Measurements from ENCODE around the gene VAV2. TPM values are rescaled to one million over a fixed set of nuclear protein-coding genes. Genes with fewer than 3 reads are reported as not detected.

Gene VAV2
- total RNA-seq, 1 experiment from 2014 or later = 12.5 TPM

DNA sequence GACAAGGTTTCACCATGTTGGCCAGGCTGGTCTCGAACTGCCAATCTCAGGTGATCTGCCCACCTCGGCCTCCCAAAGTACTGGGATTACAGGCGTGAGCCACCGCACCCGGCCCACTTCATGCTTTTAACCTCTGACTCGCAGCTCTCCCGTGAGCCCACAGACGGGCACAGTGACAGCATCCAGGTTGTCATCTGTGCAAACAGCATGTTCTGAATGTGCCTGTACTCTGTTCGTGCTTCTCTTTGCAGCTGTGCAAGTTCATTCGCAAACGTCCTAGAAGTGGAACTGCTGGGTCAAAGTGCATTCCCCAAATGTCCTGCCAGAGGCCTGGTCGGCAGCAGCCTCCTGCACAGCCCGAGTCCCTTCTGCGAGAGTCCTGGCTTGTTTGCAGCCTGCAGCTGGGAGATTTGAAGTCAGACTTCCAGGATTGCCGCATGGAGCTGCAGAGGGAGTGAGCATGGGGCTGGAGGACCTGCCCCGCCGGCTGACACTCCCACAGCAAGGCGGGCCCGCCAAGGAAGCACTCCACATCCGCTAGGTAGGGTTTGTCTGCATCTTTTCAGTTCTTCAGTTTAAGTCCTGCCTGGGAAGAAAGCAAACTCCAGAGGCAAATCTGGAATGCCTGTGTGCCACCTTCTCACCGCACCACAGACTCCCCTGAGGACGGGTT is 36.6 kb upstream of the VAV2 start:
- DNase-seq (ENCODE audit: low read depth) = no peak

GRCh38 chr9:134028076-134028475 is 36.0 kb upstream of the VAV2 start:
- no peak for DNase-seq (ENCODE audit: low read depth)

- DNase-seq (ENCODE audit: low read depth) = no peak
Measured at GRCh38 chr9:134027561-134027960, 35.4 kb upstream of the VAV2 start.

DNA sequence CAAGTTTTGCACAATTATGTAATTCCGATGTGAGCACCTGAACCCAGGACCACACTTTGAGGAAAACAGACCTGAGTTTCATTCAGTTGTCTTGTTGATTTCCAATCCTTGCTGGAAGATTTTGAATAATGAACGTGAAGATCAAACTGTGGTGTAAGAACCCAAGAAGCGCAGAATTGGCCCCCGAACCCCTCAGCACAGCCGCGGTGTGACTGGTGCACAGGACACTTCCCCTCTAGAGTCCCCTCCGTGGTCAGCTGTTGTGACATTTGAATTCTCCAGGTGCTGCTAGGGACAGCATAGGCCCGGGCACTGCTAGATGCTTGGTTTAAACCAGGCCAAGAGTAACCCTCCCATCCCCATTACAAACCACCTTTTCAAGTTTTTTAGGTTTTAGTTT is 34.9 kb upstream of the VAV2 start:
- DNase-seq (ENCODE audit: low read depth) = no peak

- no peak for DNase-seq (ENCODE audit: low read depth)
Measured at GRCh38 chr9:134026581-134026980, 34.5 kb upstream of the VAV2 start.

- DNase-seq (ENCODE audit: low read depth) = peak; percentile 38
Measured at GRCh38 chr9:134025606-134026541, 33.8 kb upstream of the VAV2 start.

DNA sequence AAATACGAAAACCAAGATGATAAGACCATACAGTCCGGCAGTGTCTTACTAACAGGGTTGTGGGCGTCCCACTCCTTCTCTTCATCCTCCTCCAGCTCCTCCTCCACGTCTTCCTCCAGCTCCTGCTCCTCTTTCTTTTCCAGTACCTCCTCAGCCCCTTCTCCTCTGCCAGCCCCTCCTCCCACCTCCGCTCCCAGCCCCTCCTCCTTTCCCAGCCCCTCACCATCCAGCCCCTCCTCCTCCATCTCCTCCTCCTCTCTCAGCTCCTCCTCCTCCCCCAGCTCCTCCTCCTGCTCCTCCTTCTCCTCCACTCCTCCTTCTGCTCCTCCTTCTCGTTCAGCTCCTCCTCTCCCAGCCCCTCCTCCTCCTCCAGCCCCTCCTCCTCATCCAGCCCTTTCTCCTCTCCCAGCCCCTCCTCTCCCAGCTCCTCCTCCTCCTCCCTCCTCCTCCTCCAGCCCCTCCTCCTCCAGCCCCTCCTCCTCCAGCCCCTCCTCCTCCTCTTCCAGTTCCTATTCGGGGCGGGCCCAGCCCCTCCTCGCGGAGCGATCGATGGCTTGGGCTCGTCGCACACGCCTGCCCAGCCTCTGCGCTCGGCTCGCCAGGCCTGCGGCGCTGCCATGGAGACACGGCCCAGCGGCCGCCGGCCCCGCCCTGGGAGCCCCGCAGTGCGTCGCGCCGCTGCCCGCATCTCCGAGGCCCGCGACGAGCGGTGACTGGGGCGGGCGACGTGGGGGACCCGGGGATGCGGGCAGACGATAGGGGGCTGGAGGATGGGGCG is 32.9 kb upstream of the VAV2 start, which contains the start of gene BRD3OS:
Gene BRD3OS (plus strand): TSS at position 654 of the 778 bp plus-strand sequence. CDS start 1,267 bp downstream, outside the sequence.
- DNase-seq (ENCODE audit: low read depth) = peak; percentile 95

GRCh38 chr9:134024214-134024792 is 32.2 kb upstream of the VAV2 start:
- no peak for DNase-seq (ENCODE audit: low read depth)

- no peak for DNase-seq (ENCODE audit: low read depth)
Measured at GRCh38 chr9:134014946-134015345, 22.8 kb upstream of the VAV2 start.

DNA sequence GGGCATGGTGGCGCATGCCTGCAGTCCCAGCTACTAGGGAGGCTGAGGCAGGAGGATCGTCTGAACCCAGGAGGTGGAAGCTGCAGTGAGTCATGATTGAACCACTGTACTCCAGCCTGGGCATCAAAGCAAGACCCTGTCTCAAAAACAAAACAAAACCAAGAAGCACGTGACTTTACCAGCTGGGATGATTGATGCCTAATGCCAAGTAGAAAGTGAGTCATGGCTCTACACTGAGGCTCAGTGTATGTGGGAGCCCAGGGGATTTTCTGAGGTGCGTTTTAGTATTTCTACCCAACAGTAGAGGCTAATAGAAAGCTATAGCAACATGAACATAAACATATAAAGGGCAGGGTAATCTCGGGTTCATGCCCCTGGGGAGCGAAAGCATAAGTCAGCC is 19.3 kb upstream of the VAV2 start:
- DNase-seq (ENCODE audit: low read depth) = peak; percentile 15

DNA sequence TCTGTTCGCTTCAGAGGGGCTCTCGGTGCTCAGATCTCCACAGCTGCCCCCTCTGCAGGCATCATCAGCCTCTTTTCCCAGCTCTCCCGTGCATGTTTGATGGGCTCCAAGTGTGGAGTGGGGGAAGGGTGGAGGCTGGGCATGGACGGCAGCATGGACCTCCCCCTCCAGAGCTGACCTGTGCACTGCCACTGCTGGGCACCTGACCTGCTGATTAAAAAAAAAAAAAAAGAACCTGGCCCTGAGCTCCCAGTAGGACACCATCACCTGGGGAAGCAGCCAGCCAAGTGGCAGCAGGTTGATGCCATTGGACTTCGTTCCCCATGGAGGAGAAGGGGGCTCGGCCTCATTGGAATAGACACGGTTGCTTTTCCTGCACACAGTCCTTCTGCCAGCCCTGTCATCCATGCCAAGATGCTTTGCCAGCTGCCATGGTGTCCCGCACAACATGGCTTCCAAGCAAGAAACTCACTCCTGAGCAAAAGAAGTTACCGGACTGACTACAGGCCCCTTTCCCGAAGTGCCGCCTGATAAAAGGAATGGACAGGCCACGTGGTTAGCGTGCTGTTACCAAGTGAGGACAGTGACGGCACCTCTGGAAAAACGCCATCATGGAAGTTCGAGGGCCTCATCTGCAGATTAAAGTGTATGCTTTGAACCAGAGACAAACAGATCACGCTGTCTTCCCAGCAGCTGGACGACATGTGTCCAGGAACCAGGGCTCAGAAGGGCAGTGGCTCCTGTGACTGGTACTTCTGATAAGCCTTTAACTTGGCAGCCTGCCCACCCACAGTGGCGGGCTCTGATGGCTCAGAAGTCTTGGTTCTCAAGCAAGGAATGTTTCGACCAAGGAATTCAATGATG is 18.4 kb upstream of the VAV2 start:
- no peak for DNase-seq (ENCODE audit: low read depth)

DNA sequence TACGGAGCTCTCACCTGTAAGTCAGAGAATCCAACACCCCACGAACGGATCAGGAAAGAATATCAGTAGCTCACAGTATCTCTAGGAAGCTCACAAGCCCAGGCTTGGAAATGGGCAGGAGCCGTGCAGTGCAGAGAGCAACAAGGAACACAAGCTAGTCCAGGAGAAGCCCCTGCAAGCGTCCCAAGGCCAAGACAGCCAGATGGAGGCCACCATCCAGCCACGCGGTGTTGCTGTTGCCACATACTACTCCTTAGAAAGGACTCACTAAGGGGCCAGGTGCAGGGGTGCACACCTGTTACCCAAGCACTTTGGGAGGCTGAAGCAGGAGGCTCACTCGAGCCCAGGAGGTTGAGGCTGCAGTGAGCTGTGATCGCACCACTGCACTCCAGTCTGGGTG is 15.4 kb upstream of the VAV2 start:
- DNase-seq (ENCODE audit: low read depth) = no peak

DNA sequence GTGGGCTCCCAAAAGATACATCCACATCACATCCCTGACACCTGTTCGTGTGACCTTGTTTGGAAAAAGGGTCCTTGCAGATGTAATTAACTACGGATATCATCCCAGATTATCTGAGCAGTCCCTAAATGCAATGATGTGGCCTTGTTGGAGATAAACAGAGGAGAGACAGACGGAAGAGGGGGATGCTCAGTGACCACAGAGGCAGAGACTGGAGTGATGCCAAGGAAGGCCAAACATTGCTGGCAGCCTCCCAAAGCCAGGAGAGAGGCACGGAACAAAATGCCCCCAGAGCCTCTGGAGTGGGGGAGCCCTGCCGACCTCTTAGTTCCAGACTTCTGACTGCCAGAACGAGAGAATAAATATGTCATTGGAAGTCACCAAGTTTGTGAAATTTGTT is 15.0 kb upstream of the VAV2 start:
- no peak for DNase-seq (ENCODE audit: low read depth)

DNA sequence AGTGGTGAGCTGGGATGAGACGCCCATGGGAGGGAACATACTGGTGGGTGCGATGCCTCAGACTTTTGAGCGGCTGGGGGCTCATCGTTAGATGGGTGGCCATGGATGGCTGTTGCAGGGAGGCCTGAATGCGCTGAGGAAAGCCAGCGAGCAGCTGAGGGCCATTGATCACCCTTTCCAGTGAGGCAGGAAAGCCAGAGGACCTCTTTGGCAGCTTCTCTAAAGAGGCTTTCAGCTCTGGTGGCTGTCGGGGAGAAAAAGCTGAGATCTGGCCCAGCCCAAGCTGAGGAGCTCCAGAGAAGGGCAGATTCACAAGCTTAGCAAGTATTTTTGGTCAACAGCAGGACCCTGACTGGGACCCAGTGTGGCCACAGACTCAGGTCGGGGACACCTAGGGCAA is 13.3 kb upstream of the VAV2 start:
- DNase-seq (ENCODE audit: low read depth) = no peak

DNA sequence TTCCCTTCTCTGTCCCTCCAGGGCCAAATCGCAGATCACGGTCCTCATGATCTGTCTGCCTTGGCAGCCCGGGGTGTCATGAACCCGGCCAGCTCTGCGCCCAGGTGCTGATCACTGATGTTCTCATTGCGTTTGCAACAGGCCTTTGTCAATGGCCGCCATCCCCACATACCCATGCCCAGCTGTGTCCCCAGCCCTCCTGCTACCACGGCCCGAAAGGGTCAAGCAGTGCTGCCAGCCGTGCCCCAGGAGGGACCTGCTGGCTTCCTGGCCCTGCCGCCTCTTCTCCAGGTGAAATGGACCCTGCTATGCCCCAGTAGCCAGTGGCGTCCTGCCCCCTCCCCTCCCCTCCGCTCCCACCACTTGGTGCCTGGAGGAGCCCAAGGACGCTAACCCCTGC is 12.8 kb upstream of the VAV2 start:
- no peak for DNase-seq (ENCODE audit: low read depth)

DNA sequence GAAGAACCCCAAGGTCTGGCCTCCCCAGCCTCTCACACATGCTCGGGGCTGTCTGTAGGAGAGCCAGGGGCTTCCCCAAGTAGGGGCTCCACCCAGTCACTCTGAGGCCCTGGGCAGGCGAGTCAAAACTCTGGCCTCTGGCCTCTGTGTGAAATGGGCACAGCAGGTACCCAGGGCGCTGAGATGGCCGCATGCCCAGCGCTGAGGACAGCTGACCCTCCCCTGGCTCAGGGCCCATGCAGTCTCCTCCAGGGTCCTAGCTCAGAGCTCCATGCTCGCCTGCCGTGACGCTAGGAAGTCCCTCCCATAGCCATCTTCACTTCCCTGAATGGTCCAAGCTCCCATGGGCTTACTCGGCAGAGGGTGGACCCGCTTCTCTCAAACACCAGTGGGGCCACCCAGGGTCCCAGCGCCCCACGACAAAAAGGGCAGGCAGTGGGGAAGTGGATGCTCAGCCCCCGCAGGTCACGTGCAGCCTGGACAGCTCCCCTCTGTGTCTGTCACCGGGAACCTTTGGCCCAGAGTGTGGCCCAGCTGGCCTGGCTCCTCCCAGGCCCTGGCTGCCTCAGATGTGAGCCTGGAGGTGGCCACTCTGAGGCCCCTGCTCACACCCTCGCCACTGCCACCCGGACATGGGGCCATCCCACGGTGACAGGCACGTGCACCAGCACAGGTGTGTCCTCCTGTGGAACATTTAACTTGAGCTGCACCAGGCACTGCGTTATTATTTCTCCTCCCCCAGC is 12.2 kb upstream of the VAV2 start:
- no peak for DNase-seq (ENCODE audit: low read depth)

DNA sequence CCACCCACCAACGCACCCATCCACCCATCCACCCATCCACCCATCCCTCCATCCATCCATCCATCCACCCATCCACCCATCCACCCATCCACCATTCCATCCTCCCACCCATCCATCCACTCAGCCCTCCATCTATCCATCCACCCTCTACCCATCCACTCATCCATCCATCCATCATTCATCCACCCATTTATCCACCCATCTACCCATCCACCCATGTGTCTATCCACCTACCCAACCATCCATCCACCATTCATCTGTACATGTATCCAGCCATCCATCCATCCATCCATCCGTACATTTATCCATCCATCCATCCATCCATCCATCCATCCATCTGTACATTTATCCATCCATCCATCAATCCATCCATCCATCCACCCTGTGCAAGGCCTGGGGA is 11.1 kb upstream of the VAV2 start:
- DNase-seq (ENCODE audit: low read depth) = no peak

GRCh38 chr9:134002796-134003195 is 10.7 kb upstream of the VAV2 start:
- no peak for DNase-seq (ENCODE audit: low read depth)

DNA sequence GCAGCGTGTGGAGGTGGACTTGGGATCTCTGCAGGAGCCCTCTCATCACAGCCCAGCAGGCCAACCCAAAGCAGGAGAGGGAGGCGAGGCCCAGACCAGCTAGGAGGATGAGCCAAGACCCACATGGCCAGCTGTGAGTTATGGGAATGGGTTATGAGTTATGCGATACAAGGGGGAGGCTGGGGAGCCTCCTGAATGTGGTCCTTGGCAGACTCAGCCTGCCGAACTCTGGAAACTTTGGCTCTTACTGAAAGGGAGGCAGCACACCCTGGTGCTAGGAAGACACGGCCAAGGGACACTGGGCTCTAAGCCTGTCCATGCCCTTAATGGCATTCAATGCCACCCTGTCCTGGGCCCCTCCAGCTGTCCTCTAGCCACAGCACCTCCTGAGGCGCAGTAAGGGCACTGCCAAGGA is 7.7 kb upstream of the VAV2 start:
- no peak for DNase-seq (ENCODE audit: low read depth)

Measured in HT1080 (cell line).